HPDE6-E6E7 (cell line): Measurements from ENCODE around the gene CDON.
"Not testable (repeated sequence)": the region's sequence is repeated elsewhere in the genome, so short reads cannot be mapped to it uniquely, and the experiment has no call there.

Experiments used
- DNase-seq: peaks from one replicate; pipeline ENCODE4 v3.0.0; 2011; ENCODE audit warnings: missing footprints; ENCODE audit errors: extremely low spot score

The CDON gene

DNA sequence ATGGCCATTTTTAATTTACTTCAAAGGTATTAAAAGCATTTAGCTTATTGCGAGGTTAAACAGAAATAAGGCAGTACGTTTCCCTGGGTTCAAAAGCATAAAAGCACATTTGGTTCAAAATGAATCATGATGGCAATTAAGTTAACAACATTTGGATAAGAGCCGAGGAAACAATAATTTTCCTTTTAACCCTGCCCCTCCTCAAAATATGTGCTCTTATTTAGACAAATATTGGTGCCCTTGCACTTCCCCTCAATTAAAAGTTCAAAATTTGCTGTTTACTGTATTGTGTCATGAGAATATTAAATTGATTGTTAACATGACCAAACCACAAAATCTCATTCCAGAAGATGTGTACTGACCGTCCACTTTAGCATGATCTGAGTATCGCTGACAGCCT, 68.2 kb downstream of the CDON start:
- DNase-seq: no peak

DNA sequence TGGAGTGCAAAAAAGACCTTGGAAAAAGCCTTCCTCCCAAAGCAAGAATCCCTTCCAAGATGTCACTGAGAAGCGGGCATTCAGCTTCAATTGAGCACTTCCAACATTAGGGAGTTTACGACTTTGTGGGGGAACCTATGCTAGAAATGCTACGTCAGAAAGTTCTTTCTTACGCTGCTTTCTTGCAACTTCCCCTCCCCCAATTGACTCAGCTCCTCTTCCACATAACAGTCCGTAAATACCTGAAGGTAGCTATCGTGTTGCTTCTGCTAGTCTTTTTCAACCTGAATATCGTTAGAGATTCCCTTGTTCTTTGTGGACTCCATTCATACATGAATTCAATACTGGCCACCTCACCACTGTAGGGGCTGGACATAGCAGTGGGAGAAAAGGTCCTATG, 69.8 kb downstream of the CDON start:
- DNase-seq: no peak

GRCh38 chr11:125990244-125990643, 72.4 kb downstream of the CDON start:
- no peak for DNase-seq

- DNase-seq: no peak
Measured at GRCh38 chr11:125987066-125987641, 75.5 kb downstream of the CDON start.

DNA sequence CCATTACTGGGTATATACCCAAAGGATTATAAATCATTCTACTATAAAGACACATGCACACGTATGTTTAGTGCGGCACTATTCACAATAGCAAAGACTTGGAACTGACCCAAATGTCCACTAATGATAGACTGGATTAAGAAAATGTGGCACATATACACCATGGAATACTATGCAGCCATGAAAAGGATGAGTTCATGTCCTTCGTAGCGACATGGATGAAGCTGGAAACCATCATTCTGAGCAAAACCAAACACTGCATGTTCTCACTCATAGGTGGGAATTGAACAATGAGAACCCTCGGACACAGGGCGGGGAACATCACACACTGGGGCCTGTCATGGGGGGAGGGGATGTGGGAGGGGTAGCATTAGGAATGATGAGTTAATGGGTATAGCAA, 76.7 kb downstream of the CDON start:
- not testable (repeated sequence) for DNase-seq

DNA sequence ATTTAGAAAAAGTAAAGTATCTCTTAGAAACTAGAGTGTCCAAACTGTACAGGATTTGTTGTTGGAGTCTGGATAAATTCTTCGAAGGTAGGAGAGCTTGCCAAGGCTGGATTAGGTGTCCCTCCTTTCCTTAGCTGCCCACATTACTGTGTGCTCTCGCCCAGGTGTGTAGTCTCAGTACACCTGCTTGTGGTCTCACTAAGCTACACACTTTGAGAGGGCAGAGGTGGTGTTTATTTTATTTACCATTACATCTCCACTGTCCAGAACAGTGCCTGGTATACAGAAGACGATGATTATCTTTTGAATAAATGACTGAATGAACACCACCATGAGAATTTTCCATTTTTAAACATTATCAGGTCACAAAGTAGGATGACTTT, 80.3 kb downstream of the CDON start:
- DNase-seq: no peak

GRCh38 chr11:125980436-125980835, 82.2 kb downstream of the CDON start:
- no peak for DNase-seq

GRCh38 chr11:125979511-125979910, 83.2 kb downstream of the CDON start:
- DNase-seq: no peak

DNA sequence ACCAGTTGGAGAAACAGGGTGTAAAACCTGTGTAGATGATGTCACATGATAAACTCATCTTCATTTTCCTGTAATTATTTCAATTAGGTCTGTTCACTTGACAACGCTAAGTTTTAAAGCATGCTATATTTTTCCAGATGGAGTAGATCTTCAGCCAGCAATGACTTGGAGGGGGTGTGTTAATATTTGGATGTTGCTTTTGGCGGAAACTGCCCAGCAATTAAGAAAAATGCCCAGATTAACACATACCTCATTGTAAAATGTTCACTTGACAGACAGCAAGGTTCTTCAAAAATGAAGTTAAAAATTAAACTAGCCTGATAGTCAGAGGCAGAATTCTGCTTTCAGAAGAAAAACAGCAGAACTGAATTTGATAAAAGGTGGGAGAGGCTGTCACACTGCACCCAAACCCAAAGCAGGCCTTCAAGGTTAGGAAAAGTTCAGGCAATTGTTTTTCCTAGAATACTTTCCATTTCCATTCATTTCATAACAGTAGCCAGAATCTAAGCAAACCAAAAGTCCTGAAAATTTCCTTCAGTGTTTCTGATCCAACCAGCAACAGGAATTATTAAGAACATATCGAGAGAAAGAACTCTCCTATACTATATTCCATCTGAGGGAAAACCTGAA, 83.8 kb downstream of the CDON start:
- DNase-seq: no peak

DNA sequence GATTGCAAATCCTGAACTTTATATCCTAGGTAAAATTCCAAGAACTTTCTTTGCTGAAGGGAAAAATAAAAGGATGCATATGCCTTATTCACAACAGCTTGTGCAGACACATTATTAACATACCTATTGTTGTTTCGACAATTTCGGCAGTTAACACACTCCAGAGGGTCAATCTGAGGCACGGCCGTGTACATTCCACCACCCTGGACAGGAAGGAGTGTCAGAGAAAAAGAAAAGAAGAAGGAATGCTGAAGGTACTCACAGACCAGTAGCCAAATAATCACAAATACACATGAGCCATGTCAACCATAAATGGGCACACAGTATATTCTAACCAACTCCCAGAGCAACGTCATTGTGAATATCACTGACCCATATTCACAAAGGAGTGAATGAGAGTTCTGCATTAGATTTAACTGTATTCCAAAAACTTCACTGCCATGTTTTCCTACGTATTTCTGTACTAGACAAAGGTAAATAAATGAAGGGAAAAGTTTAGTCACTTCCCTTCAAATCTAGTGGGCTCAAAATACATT, 84.4 kb downstream of the CDON start:
- DNase-seq: no peak

- DNase-seq: no peak
Measured at GRCh38 chr11:125977333-125977732, 85.3 kb downstream of the CDON start.

GRCh38 chr11:125976156-125976555, 86.5 kb downstream of the CDON start:
- peak; percentile 47 for DNase-seq

GRCh38 chr11:125975634-125976033, 87.0 kb downstream of the CDON start:
- DNase-seq: no peak

- DNase-seq: no peak
Measured at GRCh38 chr11:125974284-125974683, 88.4 kb downstream of the CDON start.

- DNase-seq: no peak
Measured at GRCh38 chr11:125971618-125972017, 91.0 kb downstream of the CDON start.

DNA sequence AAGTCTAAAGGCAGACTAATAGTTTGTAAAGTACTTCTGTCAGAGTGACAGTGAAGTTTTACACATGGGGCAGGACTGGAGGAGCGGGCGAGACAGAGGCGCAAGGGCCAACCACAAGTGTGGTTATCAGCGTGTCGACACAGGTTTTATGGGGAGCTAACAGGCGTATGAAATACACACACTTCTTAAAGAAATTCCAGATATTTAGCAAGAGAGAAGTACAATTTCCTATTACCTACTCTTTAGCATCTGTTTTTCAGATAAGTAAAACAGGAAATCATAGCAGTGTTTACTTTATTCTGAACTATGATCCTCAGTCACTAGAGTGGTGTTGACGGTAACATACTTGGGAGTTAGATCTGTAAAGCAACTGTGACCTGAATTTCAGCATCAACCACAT, 94.3 kb downstream of the CDON start:
- peak; percentile 22 for DNase-seq

DNA sequence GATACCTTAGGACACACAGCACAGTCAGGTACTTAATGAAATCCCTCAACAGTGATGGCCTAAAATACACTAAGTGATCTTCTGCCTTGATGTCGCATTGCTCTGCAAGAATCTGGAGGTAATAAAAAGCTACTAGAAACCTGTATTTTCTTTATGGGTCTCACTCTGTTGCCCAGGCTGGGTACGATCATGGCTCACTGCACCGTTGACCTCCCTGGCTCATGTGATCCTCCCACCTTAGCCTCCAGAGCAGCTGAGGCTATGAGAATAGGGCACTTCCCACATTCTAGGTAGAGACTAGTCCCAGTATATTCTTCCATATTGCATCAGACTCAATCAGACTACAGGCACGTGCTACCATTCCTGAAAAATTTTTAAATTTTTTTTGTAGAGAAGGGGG, 95.2 kb downstream of the CDON start:
- no peak for DNase-seq

GRCh38 chr11:125960771-125961170, 101.9 kb downstream of the CDON start:
- DNase-seq: no peak

DNA sequence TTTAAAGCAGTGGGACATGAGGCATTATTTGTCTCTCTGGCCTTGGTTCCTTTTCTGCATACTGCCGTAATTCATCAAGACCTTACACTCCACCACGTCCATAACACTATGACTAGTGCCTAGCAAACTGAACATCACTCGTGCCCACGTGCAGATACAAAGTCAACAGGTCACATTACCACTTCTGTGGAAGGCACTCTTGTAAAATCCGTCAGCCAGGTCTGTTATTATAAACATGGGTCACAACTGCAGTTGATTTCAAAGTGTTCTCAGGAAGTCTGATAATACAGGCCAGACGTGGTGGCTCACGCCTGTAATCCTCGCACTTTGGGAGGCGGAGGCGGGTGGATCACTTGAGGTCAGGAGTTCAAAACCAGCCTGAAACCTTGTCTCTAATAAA, 102.7 kb downstream of the CDON start:
- no peak for DNase-seq

- no peak for DNase-seq
Measured at GRCh38 chr11:125959511-125959910, 103.2 kb downstream of the CDON start.

DNA sequence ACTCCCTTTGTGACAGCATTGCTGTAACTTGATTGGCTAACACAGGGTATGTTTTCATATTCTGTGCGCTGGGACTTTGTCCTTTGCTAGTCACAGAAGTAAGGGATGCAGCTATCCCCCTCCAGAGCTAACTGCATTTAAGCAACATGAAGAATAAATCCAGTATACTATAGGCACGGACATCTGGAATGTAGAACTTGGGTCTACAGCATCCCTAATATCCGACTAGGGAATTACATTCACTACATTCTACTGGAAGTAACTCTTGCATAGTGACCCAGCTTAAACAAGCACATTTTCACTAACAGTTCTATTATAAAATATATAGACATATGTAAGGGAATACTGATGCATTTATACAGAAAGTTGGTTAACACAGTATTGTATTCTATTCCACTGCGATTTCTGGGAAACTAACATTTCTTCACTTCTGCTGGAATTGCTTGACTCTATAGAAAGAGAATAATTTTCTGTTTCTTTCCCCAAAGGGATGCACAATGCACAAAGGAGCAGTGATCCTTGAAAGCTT, 103.7 kb downstream of the CDON start:
- DNase-seq: no peak

DNA sequence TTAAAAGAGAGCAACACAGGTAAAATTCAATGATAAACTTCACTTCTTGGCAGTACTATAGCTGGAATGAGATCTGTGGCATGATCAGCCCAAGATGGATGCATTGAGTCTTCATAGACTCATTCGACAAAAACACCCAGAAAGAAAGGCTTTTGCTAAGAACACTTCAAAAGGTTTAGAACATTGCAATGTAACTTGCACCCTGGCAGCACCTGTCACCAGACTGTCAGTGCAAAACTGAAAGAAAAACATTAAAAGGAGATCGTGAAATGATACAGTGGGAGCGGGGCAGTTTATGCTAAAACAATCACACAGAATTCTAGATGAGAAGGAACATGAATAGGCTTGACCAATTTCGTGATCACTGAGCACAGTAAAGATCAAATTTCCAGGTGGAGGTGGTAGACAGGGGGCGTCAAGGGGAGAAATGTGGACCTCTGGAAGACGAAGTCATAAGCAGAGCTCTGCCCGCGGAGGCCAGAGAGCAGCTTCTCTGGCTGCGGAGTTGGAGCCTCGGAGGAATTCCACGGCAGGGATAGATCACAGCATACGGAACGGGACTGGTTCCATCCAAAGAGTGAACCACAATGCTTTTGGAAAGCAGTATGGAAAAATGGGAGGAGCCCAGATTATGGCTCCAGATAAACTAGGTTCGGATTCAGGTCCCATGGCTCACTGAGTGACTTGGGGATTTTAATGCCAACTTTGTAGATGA, 104.9 kb downstream of the CDON start:
- no peak for DNase-seq
